ENCODE results near the gene LGALS7.

The LGALS7 gene

DNA sequence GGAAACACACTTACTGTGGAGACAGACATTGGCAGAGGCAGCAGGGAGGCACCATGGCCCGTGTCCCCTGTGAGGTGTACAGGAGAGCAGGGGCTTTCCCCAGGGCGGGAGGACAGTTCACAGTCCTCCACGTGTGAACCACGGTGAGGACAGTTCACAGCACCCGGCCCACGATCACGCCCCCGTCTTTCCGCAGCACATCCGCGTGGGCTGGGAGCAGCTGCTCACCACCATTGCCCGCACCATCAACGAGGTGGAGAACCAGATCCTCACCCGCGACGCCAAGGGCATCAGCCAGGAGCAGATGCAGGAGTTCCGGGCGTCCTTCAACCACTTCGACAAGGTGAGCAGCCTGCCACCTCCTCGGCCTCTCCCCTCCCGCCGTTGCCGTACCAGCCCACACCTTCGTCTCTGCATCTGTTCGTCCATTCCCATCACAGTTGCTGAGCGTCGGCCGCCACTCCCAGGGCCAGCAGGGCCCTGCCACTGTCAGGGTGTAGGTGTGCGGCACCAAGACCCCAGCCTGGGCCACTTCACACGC, 46.5 kb downstream of the LGALS7 start:
- DNase-seq (ENCODE audit: low spot score) = no peak

DNA sequence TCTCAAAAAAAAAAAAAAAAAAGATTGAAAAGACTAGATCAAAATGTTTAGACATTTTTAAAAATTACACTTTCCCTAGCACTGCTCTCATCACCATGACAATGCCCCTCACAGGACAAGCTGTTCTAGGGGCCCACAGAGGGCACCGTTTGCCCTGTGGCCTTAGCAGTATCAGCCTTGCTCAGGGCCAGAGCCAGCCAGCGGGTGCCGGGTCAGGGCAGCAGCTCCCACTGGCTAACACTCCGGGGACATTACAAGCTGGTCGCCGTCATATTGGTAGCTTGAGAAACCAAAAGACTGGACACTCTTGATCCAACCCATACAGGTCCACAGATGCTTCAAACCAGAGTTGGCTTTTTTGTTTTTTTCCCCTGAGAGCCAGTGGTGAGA, 47.0 kb downstream of the LGALS7 start:
- DNase-seq (ENCODE audit: low spot score) = no peak

DNA sequence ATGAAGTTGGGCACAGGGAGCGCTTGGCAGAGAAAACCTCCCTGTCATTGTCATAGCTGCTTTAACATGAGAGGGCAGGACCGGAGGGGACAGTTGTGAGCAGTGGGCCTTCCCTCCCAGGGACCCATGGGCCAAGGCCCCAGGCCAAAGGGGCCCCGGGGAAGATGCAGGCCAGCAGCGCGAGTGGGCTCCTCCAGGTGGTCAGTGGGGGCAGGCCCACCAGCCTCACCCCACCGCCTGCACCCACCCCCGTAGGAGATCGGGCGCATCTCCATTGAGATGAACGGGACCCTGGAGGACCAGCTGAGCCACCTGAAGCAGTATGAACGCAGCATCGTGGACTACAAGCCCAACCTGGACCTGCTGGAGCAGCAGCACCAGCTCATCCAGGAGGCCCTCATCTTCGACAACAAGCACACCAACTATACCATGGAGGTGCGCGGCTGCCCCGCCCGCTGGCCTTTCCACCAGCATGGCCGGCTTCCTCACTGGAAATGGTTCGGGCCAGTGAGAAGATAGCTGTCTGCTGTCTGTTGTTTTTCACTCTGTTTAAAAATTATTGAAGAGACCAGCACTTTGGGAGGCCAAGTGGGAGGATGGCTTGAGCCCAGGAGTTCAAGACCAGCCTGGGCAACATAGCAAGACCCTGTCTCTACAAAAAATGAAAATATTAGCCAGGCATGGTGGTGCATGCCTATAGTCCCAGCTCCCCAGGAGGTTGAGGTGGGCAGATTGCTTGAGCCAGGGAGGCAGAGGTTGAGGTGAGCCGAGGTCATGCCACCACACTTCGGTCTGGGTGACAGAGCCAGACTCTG, 47.6 kb downstream of the LGALS7 start:
- DNase-seq (ENCODE audit: low spot score) = no peak

DNA sequence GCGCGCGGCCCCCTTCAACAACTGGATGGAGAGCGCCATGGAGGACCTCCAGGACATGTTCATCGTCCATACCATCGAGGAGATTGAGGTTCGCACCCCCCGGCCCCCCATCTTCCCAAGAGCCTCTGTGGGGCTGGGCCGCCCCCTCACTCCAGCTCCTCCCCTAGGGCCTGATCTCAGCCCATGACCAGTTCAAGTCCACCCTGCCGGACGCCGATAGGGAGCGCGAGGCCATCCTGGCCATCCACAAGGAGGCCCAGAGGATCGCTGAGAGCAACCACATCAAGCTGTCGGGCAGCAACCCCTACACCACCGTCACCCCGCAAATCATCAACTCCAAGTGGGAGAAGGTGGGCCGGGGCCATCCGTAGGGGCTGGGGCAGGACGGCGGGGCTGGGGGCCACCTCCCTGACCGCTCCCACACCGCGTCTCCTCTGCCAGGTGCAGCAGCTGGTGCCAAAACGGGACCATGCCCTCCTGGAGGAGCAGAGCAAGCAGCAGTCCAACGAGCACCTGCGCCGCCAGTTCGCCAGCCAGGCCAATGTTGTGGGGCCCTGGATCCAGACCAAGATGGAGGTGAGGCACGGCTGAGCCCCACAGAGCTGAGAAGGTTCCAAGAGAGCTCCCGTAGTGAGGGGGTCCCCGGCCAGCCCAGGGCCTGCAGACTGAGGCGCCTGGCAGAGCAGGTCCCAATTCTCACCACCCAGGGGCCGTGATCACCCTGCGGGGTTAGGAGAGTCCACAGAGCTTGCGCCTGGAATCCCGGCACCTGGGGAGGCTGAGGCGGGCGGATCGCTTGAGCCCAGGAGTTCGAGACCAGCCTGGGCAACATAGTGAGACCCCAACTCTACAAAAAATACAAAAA, 49.1 kb downstream of the LGALS7 start:
- DNase-seq (ENCODE audit: low spot score) = no peak

DNA sequence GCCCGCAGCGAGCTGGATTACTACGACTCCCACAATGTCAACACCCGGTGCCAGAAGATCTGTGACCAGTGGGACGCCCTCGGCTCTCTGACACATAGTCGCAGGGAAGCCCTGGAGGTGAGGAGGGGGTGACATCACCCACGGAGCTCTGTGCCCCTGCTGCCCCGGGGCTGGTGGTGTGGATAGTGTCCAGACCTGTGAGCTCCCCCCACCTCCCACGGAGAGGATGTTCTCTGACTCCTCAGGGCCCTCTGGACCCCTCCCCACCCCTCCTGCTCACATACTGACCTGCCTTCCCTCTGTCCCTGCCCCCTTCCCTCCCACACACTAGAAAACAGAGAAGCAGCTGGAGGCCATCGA, 49.7 kb downstream of the LGALS7 start:
- no peak for DNase-seq (ENCODE audit: low spot score)

DNA sequence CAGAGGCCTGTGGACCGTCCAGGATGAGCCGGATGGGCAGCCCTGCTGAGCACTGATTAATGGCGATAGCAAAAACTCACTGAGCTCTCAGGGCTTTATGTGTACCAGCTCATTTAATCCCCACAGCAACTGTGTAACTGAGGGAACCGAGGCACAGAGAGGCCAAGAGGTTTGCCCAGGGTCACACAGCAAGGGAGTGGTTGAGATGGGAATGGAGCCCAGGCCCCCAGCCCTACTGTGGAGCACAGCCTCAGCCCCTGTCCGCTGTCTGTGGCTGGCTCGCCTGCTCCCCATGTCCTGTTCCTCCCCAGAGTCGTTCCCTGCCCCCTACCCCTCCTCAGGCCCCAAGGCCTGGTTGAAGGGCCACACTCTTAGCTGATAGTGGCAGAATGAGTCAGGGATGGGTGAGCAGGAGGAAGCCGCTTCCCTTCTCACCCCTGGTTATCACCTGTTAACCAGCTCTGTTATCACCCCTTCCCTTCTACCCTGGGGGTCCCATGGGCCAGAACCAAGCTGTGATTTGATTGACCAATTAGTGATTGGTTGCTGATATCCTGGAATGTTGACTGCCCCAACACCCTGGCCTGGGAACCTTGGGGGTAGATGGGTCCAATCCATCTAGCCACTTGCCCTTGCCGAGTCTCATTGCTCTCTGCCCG, 50.2 kb downstream of the LGALS7 start:
- DNase-seq (ENCODE audit: low spot score) = no peak

DNA sequence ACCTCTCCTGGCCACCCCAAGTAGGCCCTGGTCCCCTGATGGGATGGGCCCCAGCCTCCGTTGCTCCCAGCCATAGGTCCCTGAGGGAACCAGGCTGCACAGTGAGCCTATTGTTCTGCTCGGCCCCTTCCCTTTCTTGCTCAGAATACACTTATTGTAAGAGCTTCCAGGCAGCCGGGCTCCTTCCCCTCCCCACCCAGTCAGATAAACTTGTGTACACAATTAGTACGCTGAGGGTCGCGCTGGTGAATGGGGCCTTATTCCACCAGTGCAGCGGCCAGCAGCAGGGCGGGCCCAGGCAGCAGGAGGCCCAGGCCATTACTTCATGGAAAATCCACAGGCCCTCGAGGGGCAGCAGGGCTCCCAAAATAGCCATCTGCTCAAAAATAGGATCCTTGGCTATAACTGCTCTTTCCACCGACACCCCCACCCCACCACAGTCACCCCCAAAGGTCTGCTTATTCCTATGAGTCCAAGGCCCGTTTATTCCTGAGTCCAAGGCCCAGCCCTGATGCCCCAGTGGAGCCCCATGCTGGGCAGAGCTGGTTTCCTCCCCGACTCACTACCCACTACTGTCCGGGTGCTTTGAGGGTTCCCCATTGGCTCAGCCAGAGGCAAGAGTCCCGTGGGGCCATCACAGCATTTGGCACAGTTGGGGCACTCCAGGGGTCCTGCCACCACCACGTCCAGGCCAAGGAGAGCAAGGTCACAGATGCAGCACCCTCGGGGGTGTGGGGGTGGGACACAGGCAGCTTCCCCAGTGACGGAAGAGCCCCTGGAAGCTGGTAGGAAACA, 51.1 kb downstream of the LGALS7 start:
- DNase-seq (ENCODE audit: low spot score) = no peak

DNA sequence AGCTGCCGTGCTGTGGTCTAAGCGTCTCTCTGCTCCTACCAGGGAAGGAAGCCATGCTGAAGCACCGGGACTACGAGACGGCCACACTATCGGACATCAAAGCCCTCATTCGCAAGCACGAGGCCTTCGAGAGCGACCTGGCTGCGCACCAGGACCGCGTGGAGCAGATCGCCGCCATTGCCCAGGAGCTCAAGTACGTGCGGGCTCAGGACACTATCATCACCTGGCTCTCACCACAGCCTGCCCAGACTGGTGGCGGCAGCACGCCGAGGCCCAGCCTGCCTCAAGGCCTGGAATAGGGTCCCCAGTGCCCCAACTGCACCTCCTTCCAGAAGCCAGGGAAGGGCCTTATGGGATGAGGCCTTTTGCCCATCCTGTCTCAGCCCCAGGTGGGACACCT, 51.8 kb downstream of the LGALS7 start:
- DNase-seq (ENCODE audit: low spot score) = no peak

Measured in AG08395 (cell line).